ENCODE results near the gene PGBD4. TPM values are rescaled to one million over a fixed set of nuclear protein-coding genes. Genes with fewer than 3 reads are reported as not detected.
A peak's percentile ranks its signal among the peaks of the same experiment; 100 is the strongest.
"Not testable (repeated sequence)": the region's sequence is repeated elsewhere in the genome, so short reads cannot be mapped to it uniquely, and the experiment has no call there.

PGBD4 gene
- total RNA-seq, 2 experiments from 2014 or later = 2.0 to 2.3 TPM

DNA sequence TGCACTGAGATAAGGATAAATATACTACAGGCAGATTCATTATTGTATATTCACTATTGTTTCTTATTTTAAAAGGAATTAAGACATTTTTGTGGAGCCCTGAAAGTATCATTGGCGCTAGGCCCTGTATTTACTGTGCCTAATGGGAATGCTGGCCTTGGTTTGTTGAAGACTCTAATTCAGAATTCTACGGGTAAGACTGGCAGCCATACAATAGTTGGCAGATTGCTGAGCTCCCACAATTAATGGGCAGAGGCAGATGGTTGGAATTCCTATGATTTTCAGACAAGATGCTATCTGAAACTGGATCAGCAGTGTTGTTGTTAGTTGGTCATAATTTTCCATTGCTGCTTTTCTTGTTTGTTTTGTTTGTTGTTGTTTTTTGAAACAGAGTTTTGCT is 14.7 kb downstream of the PGBD4 start:
- H3K4me1 Mint-ChIP-seq (ENCODE audit: low read depth) = no peaks in the 10 kb centered on the region
- CTCF ChIA-PET = interaction anchor here (0.6 kb wide), 1 partner anchor 380 kb away, joined by 3 read pairs; no protein-coding TSS in a partner anchor
- POLR2A ChIA-PET = no interaction called here
- no peaks in the 10 kb centered on the region for H3K36me3 Mint-ChIP-seq
- peaks cover 20% of the 10 kb centered on the region for H3K27me3 Mint-ChIP-seq
- no peak overlapping the region for H3K27ac Mint-ChIP-seq
- no peak for DNase-seq
- no peaks in the 10 kb centered on the region for H3K9me3 Mint-ChIP-seq
- intact Hi-C loops (cut with micrococcal nuclease) = no loop called here
- H3K4me3 Mint-ChIP-seq = no peak overlapping the region

DNA sequence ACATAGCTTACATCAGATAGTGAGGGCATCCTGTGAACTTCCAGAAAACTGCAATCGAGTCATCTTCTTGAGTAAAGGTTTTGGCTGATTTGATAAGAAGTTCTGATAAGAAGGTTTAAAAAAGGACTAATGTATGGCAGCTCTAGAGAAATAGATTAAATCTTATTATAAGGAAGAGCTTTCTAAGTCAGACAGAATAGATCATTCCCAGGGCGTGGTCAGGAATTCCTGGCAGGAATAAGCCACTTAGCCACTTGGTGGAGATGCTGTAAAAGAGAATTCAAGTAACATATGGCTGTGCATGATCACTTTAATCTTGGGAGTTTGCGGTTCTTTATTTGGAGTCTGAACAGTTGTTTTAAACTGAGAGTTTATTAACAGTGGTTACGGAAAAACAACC is 17.4 kb downstream of the PGBD4 start:
- ChIA-PET CTCF (no interaction called here), POLR2A (no interaction called here)
- intact Hi-C loops (cut with micrococcal nuclease) = no loop called here
- no peaks in the 10 kb centered on the region for H3K4me1 Mint-ChIP-seq (ENCODE audit: low read depth)
- no peaks in the 10 kb centered on the region for H3K9me3 Mint-ChIP-seq
- H3K4me3 Mint-ChIP-seq = no peak overlapping the region
- peaks cover 18% of the 10 kb centered on the region for H3K27me3 Mint-ChIP-seq
- DNase-seq = no peak
- no peak overlapping the region for H3K27ac Mint-ChIP-seq
- no peaks in the 10 kb centered on the region for H3K36me3 Mint-ChIP-seq

DNA sequence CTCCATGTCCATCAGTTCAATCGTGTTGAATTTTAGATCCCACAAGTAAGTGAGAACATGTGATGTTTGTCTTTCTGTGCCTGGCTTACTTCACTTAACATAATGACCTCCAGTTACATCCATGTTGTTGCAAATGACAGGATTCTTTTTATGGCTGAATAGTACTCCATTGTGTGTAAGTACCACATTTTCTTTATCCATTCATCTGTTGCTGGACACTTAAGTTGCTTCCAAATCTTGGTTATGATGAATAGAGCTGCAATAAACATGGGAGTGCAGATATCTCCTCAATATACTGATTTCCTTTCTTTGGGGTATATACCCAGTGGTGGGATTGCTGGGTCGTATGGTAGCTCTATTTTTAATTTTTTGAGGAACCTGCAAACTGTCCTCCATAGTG is 18.5 kb downstream of the PGBD4 start:
- H3K4me1 Mint-ChIP-seq (ENCODE audit: low read depth); DNase-seq; H3K36me3 Mint-ChIP-seq; intact Hi-C loops (cut with micrococcal nuclease); CTCF ChIA-PET; H3K4me3 Mint-ChIP-seq; POLR2A ChIA-PET; H3K9me3 Mint-ChIP-seq; H3K27ac Mint-ChIP-seq: not testable (repeated sequence)
- peaks cover 15% of the 10 kb centered on the region for H3K27me3 Mint-ChIP-seq

DNA sequence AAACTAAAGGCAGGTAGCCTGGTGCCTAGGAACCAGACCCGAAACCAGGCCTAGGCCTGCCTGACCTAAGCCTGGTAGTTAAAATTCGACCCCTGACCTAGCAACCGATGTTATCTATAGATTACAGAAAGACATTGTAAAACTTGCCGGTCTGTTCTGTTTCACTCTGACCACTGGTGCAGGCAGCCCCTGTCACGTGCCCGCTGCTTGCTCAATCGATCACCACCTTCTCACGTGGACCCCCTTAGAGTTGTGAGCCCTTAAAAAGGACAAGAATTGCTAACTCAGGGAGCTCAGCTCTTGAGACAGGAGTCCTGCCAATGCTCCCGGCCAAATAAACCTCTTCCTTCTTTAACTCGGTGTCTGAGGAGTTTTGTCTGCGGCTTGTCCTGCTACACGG is 19.9 kb downstream of the PGBD4 start:
- intact Hi-C loops (cut with micrococcal nuclease); H3K36me3 Mint-ChIP-seq; H3K9me3 Mint-ChIP-seq; CTCF ChIA-PET; H3K4me3 Mint-ChIP-seq; H3K4me1 Mint-ChIP-seq (ENCODE audit: low read depth); H3K27ac Mint-ChIP-seq; DNase-seq; POLR2A ChIA-PET: not testable (repeated sequence)
- peaks cover 14% of the 10 kb centered on the region for H3K27me3 Mint-ChIP-seq

DNA sequence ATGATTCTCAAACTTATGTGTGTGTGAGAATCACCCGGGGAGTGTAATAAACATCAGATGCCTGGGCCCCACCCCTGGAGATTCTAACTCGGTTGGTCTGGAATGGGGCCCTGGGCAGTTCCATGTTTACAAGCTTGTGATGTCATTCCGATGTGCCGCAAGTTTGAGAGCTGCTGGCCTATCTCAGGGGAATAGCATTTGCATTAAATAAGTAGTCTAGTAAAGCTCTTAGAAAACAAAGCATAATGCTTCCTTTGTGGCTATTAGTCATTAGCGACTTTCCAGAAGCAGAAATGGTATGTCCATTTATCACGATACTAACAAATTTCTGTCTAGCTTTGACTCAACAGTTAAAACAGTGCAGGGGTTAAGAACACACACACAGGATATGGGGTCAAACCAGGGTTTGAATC is 20.9 kb downstream of the PGBD4 start:
- H3K4me1 Mint-ChIP-seq (ENCODE audit: low read depth) = no peaks in the 10 kb centered on the region
- peaks cover 10% of the 10 kb centered on the region for H3K27me3 Mint-ChIP-seq
- DNase-seq = no peak
- intact Hi-C loops (cut with micrococcal nuclease) = no loop called here
- POLR2A ChIA-PET = no interaction called here
- no peaks in the 10 kb centered on the region for H3K9me3 Mint-ChIP-seq
- no peaks in the 10 kb centered on the region for H3K36me3 Mint-ChIP-seq
- no peak overlapping the region for H3K27ac Mint-ChIP-seq
- H3K4me3 Mint-ChIP-seq = no peak overlapping the region
- CTCF ChIA-PET = interaction anchor here (0.8 kb wide), 1 partner anchor 59 kb away, joined by 3 read pairs; no protein-coding TSS in a partner anchor

DNA sequence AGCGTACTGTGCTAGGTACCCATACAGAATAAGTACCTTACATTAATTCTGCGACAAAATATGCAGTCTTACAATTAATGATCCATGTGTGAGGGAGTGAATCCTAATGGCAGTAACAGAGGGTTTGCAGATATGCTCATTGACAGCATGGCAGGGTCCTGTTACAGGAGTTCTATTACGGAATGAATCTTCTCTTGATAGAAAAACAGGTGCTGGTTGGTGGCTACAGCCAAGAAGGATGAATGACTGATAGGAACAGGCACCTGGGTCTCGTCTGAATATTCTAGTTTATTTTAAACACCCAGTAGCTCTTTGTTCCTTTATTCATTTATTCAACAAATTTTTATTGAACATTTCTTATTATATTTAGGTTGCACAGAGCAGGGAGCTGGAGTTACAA is 22.8 kb downstream of the PGBD4 start:
- H3K4me1 Mint-ChIP-seq (ENCODE audit: low read depth) = no peaks in the 10 kb centered on the region
- H3K9me3 Mint-ChIP-seq = no peaks in the 10 kb centered on the region
- ChIA-PET POLR2A (no interaction called here), CTCF (interaction anchor here (0.5 kb wide), 1 partner anchor 93 kb away, joined by 3 read pairs; no protein-coding TSS in a partner anchor)
- no peak overlapping the region for H3K27ac Mint-ChIP-seq
- intact Hi-C loops (cut with micrococcal nuclease) = no loop called here
- no peaks in the 10 kb centered on the region for H3K36me3 Mint-ChIP-seq
- H3K27me3 Mint-ChIP-seq = peaks cover 7% of the 10 kb centered on the region
- H3K4me3 Mint-ChIP-seq = no peak overlapping the region
- no peak for DNase-seq

DNA sequence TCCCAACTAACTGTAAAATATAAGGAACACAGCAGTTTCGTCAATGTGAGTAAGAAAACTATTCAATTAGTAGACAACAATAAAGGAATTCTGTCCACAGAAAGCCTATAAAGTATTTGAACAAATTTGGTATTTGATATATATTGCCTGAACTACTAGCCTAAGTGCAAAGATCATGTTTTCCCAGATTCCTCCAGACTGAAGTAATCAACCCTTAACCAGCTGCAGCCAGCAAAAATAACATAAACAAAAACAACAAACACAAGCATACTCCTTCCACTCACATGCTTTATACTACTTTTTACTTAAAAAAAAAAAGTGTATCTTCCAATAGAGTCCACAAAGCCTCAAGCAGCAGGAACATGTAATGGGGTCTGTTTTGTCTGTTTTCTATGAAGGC is 24.1 kb downstream of the PGBD4 start:
- peaks cover 1% of the 10 kb centered on the region for H3K27me3 Mint-ChIP-seq
- no peak overlapping the region for H3K4me3 Mint-ChIP-seq
- no peaks in the 10 kb centered on the region for H3K36me3 Mint-ChIP-seq
- intact Hi-C loops (cut with micrococcal nuclease) = no loop called here
- no peaks in the 10 kb centered on the region for H3K4me1 Mint-ChIP-seq (ENCODE audit: low read depth)
- CTCF ChIA-PET = interaction anchor here (1.2 to 1.5 kb wide), 3 partner anchors 16 to 462 kb away, joined by 3 read pairs; no protein-coding TSS in a partner anchor
- no peak for DNase-seq
- POLR2A ChIA-PET = no interaction called here
- H3K27ac Mint-ChIP-seq = no peak overlapping the region
- H3K9me3 Mint-ChIP-seq = no peaks in the 10 kb centered on the region

DNA sequence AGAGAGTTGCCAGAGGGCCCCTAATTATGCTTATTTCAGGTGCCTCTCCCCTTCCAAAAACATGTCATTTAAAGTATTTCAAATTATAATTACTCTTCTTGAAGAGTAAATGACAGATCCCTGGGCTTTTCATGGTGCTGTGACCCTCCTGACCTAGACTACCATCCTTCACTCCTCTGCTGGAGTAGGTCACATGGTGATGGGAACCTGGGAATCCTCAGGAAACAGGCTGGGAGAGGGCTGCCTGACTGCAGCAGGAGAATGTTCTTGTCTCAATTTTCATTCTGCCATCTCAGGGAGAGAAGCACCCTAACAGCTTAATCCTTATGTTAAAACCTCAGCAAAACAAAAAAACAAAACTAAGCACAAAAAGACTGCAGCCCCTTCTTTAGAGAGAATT is 24.6 kb downstream of the PGBD4 start:
- H3K9me3 Mint-ChIP-seq = no peaks in the 10 kb centered on the region
- H3K27ac Mint-ChIP-seq = no peak overlapping the region
- CTCF ChIA-PET = interaction anchor here (1.2 to 1.5 kb wide), 3 partner anchors 16 to 461 kb away, joined by 3 read pairs; no protein-coding TSS in a partner anchor
- no peak overlapping the region for H3K4me3 Mint-ChIP-seq
- DNase-seq = no peak
- no peaks in the 10 kb centered on the region for H3K36me3 Mint-ChIP-seq
- H3K4me1 Mint-ChIP-seq (ENCODE audit: low read depth) = no peaks in the 10 kb centered on the region
- no peaks in the 10 kb centered on the region for H3K27me3 Mint-ChIP-seq
- POLR2A ChIA-PET = no interaction called here
- intact Hi-C loops (cut with micrococcal nuclease) = no loop called here

DNA sequence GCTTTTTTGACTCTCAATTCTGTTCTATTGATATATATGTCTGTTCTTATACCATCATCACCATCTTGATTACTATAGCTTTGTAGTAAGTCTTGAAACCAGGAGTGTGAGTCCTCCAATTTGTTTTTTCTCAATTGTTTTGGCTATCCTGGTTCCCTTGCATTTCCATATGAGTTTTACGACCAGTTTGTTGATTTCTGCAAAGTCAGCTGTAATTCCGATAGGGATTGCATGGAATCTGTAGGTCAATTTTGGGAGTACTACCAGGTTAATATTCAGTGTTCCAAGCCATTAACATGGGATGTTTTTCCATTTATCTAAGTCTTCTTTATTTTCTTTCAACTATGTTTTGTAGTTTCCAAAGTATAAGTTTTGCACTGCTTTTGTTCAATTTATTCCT is 27.0 kb downstream of the PGBD4 start:
- no peaks in the 10 kb centered on the region for H3K36me3 Mint-ChIP-seq
- no peaks in the 10 kb centered on the region for H3K9me3 Mint-ChIP-seq
- H3K4me1 Mint-ChIP-seq (ENCODE audit: low read depth) = no peaks in the 10 kb centered on the region
- no peaks in the 10 kb centered on the region for H3K27me3 Mint-ChIP-seq
- no peak overlapping the region for H3K4me3 Mint-ChIP-seq
- H3K27ac Mint-ChIP-seq = no peak overlapping the region
- ChIA-PET POLR2A (interaction anchor here (0.6 kb wide), 1 partner anchor 90 kb away, joined by 4 read pairs; the partner anchor contains the start of gene AVEN), CTCF (no interaction called here)
- no peak for DNase-seq
- intact Hi-C loops (cut with micrococcal nuclease) = no loop called here

DNA sequence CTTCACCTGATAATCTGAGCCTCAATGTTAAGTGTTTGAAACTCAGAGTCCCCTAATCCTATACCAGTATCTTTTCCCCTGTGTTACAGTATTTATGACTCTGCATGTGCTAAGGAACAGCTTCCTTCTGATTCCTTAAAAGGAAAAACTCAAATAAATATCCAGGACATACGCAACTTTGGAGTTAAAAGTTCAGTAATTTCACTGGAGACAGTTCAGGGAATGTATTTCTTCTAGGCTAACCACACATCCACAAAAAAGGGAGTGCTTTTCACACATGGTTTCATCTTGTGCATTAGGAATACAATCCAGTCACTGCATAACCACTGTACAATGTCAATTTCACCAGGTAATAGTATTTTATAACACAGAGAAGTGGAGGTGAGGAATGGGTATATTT is 31.0 kb downstream of the PGBD4 start:
- intact Hi-C loops (cut with micrococcal nuclease) = no loop called here
- Mint-ChIP-seq H3K4me1 (ENCODE audit: low read depth) (no peaks in the 10 kb centered on the region), H3K27me3 (no peaks in the 10 kb centered on the region), H3K9me3 (no peaks in the 10 kb centered on the region), H3K36me3 (no peaks in the 10 kb centered on the region), H3K4me3 (no peak overlapping the region), H3K27ac (no peak overlapping the region)
- ChIA-PET POLR2A (no interaction called here), CTCF (no interaction called here)
- no peak for DNase-seq

DNA sequence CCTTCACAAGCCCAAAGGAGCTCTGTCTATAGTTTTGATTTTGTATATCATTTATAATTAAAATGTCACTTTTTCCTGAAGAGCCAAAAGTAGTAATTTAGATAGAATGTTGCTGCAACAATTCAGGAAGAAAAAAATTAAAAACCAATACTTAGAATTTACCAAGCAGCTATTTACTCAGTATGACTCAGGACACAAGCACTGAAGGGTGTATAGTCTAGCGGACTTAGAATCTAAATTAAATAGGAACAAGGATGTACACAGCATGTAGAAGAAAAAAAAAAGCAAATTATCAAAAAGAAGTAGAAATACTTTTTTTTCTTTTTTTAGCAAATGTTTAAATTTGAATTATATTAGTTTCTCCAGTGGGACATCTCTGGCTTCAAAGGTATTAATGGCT is 31.6 kb downstream of the PGBD4 start:
- ChIA-PET POLR2A (no interaction called here), CTCF (no interaction called here)
- Mint-ChIP-seq H3K27ac (no peak overlapping the region), H3K36me3 (peaks cover 2% of the 10 kb centered on the region), H3K9me3 (no peaks in the 10 kb centered on the region), H3K4me3 (no peak overlapping the region), H3K4me1 (ENCODE audit: low read depth) (no peaks in the 10 kb centered on the region), H3K27me3 (no peaks in the 10 kb centered on the region)
- intact Hi-C loops (cut with micrococcal nuclease) = no loop called here
- no peak for DNase-seq

DNA sequence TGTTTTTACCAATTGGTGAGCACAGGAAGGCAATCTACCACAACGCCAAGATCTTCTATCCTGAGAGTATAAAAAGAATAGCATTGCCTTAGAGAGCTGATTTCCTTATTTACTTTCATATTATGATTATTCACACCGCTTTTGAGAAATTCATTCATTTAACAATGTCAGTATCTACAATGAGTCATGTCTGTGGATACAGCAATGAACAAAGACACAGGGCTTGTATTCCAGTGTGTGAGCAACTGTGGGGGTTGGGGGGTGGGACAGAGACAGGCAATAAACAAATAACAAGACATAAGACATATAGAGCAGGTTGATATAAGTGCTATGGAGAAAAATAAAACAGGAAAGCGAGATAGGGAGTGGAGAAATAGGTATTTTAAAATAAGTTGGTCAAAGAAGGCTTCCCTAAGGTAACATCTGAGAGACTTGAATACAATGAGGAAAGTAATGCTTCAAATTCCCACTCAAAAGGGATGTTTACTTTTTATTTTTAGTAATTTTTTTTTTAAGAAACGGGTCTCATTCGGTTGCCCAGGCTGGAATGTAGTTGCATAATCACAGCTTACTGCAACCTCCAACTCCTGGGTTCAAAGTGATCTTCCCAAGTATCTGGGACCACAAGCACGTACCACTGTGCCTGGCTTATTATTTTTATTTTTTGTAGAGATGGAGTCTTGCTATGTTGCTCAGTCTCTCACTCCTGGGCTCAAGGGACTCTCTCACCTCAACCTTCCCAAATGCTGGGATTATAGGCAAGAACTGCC is 45.7 kb downstream of the PGBD4 start:
- CTCF ChIA-PET = interaction anchor here (0.8 kb wide), 1 partner anchor 15 kb away, joined by 3 read pairs; no protein-coding TSS in a partner anchor
- no peaks in the 10 kb centered on the region for H3K27me3 Mint-ChIP-seq
- H3K9me3 Mint-ChIP-seq = no peaks in the 10 kb centered on the region
- peaks cover 23% of the 10 kb centered on the region for H3K36me3 Mint-ChIP-seq
- H3K4me1 Mint-ChIP-seq (ENCODE audit: low read depth) = no peaks in the 10 kb centered on the region
- H3K4me3 Mint-ChIP-seq = no peak overlapping the region
- DNase-seq = no peak
- no peak overlapping the region for H3K27ac Mint-ChIP-seq
- intact Hi-C loops (cut with micrococcal nuclease) = no loop called here
- POLR2A ChIA-PET = no interaction called here

DNA sequence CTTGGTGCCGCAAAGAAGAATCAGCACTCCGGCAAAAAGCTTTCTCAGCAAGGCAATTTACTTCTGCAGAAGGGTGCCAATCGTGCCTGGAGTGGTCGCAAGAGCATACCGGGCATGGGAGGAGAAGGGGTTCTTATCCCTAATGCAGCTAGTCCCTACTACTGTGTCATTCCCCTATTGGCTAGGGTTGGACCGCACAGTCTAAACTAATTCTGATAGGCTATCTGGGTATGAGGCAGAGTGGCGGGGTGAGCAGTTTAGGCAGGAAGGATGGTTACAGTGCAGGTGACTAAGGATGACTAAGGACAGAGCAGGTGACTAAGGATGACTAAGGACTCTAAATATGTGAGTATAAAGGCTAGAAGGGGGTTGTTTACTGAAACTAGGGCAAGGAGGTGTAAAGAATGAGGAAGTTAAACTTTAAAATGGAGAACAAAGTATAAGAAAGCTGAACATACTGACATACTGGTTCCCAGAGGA is 52.9 kb downstream of the PGBD4 start:
- ChIA-PET CTCF (interaction anchor here (1.1 to 1.7 kb wide), 2 partner anchors 19 to 44 kb away, joined by 4 to 5 read pairs; no protein-coding TSS in a partner anchor), POLR2A (no interaction called here)
- H3K27ac Mint-ChIP-seq = peak overlapping the region; percentile 74
- peaks cover 64% of the 10 kb centered on the region for H3K36me3 Mint-ChIP-seq
- peak; percentile 21 for DNase-seq
- intact Hi-C loops (cut with micrococcal nuclease) = loop anchor here (2.0 to 10.0 kb wide), 2 partner anchors 50 to 52 kb away; partner anchors contain the start of gene PGBD4
- no peaks in the 10 kb centered on the region for H3K27me3 Mint-ChIP-seq
- peaks cover 33% of the 10 kb centered on the region for H3K9me3 Mint-ChIP-seq
- H3K4me1 Mint-ChIP-seq (ENCODE audit: low read depth) = peaks cover 12% of the 10 kb centered on the region
- H3K4me3 Mint-ChIP-seq = no peak overlapping the region

Data from activated CD4-positive, alpha-beta memory T cell treated with anti-CD3 and anti-CD28 coated beads for 36 hours (primary cell).